H1 (cell line): ENCODE data around the gene MYO5A. TPM values are rescaled to one million over a fixed set of nuclear protein-coding genes. Genes with fewer than 3 reads are reported as not detected.

Experiments
- CTCF ChIA-PET: fragments of 300-600 bp; sonication (Branson Sonifier 250); formaldehyde crosslinking; loops from one replicate; lab custom pipeline; 2021; ENCODE audit not compliant: partially characterized antibody; lab: Charles Lee
- POLR2A ChIA-PET: fragments of 300-600 bp; sonication (Branson Sonifier 250); formaldehyde crosslinking; loops from one replicate; lab custom pipeline; 2021; ENCODE audit warnings: inconsistent platforms; ENCODE audit not compliant: partially characterized antibody; lab: Charles Lee
- DNase-seq, 2 experiments: peaks; one replicate each; pipeline versions ENCODE4 v3.0.0 to v3.0.0-alpha.2; 2010 to 2022; ENCODE audit warnings: low spot score in 2 of 2, low read depth in 1 of 2, mixed read lengths in 1 of 2
- FAIRE-seq: peaks from 2 replicates; lab custom pipeline; 2011; peaks lifted over from hg19 to GRCh38; lab: Jason Lieb, UNC
- H2AFZ ChIP-seq: 2 replicates; pipeline ENCODE4 v1.8.1; 2012; ENCODE audit warnings: low read length, inconsistent platforms
- H2AK5ac ChIP-seq: 2 replicates; pipeline ENCODE4 v1.6.1; 2013; ENCODE audit warnings: low read depth, low read length
- H2BK120ac ChIP-seq: replicated peaks from 2 replicates; pipeline ENCODE3; 2013; ENCODE audit warnings: low read depth, low read length, inconsistent platforms
- H2BK12ac ChIP-seq: 2 replicates; pipeline ENCODE4 v1.6.1; 2013; ENCODE audit warnings: low read depth, low read length
- H2BK15ac ChIP-seq: 2 replicates; pipeline ENCODE4 v1.6.1; 2013; ENCODE audit warnings: low read length
- H2BK20ac ChIP-seq: 2 replicates; pipeline ENCODE4 v1.6.1; 2013; ENCODE audit warnings: low read length
- H2BK5ac ChIP-seq: 2 replicates; pipeline ENCODE4 v1.6.1; 2013; ENCODE audit warnings: low read depth, low read length
- H3K14ac ChIP-seq: 2 replicates; pipeline ENCODE4 v1.6.1; 2013; ENCODE audit warnings: inconsistent platforms; ENCODE audit not compliant: insufficient read length
- H3K18ac ChIP-seq: 2 replicates; pipeline ENCODE4 v1.6.1; 2013; ENCODE audit warnings: low read length; ENCODE audit errors: extremely low read depth
- H3K23ac ChIP-seq: 2 replicates; pipeline ENCODE4 v1.6.1; 2013; ENCODE audit warnings: inconsistent platforms; ENCODE audit not compliant: insufficient read length
- H3K23me2 ChIP-seq: 2 replicates; pipeline ENCODE4 v1.6.1; 2013; ENCODE audit warnings: low read depth, low read length
- H3K27ac ChIP-seq: 2 replicates; pipeline ENCODE4 v1.6.1; 2011; ENCODE audit warnings: low read depth, low read length, inconsistent platforms
- H3K27me3 ChIP-seq, 4 experiments: replicated peaks in 1 of 4; 1 replicate in 1 of 4; 2 replicates in 3 of 4; pipeline versions ENCODE4 v1.6.1 to v1.8.1; 2011 to 2013; ENCODE audit warnings: low read length in 3 of 4, mild to moderate bottlenecking in 3 of 4, inconsistent platforms in 2 of 4, mixed read lengths in 2 of 4, moderate library complexity in 1 of 4; ENCODE audit not compliant: control insufficient read depth in 3 of 4, insufficient read depth in 3 of 4; ENCODE audit errors: extremely low read depth in 1 of 4
- H3K36me3 ChIP-seq, 4 experiments: 2 replicates each; pipeline versions ENCODE4 v1.6.1 to v1.8.1; 2011 to 2013; ENCODE audit warnings: mild to moderate bottlenecking in 4 of 4, low read length in 3 of 4, moderate library complexity in 2 of 4, control low read depth in 1 of 4, inconsistent platforms in 1 of 4; ENCODE audit not compliant: insufficient read depth in 4 of 4, control insufficient read depth in 2 of 4
- H3K4ac ChIP-seq: replicated peaks from 2 replicates; pipeline ENCODE3; 2013; ENCODE audit warnings: low read length, low read depth, mixed read lengths, inconsistent platforms; ENCODE audit not compliant: insufficient read length
- H3K4me1 ChIP-seq, 4 experiments: replicated peaks in 1 of 4; 1 replicate in 1 of 4; 2 replicates in 3 of 4; pipeline versions ENCODE4 v1.6.1 to v1.8.1; 2011 to 2013; ENCODE audit warnings: low read length in 3 of 4, inconsistent platforms in 2 of 4, mixed read lengths in 1 of 4; ENCODE audit not compliant: insufficient read depth in 4 of 4, control insufficient read depth in 3 of 4
- H3K4me2 ChIP-seq, 2 experiments: 2 replicates each; pipeline versions ENCODE4 v1.6.1 to v1.8.1; 2011 to 2013; ENCODE audit warnings: low read depth in 2 of 2, low read length in 2 of 2, control low read depth in 1 of 2, inconsistent platforms in 1 of 2, mild to moderate bottlenecking in 1 of 2; ENCODE audit not compliant: insufficient read depth in 1 of 2
- H3K4me3 ChIP-seq, 4 experiments: fragments of 200-600, 300-600 bp in 1 of 4; sonication (generic), shearing (Covaris generic), sonication (Bioruptor Twin) in 1 of 4; 2 replicates each; pipeline versions ENCODE4 v1.5.1 to v1.8.1; 2011 to 2016; ENCODE audit warnings: low read length in 4 of 4, low read depth in 3 of 4, control low read depth in 2 of 4, inconsistent platforms in 2 of 4, mild to moderate bottlenecking in 2 of 4, mixed read lengths in 1 of 4, moderate library complexity in 1 of 4; ENCODE audit not compliant: insufficient read depth in 2 of 4; ENCODE audit errors: extremely low read depth in 1 of 4
- H3K56ac ChIP-seq: replicated peaks from 2 replicates; pipeline ENCODE3; 2013; ENCODE audit warnings: low read depth, mild to moderate bottlenecking, mixed read lengths, low read length, inconsistent platforms; ENCODE audit not compliant: insufficient read length
- H3K79me1 ChIP-seq: 2 replicates; pipeline ENCODE4 v1.6.1; 2013; ENCODE audit warnings: low read depth, low read length, control low read depth
- H3K79me2 ChIP-seq, 2 experiments: 2 replicates each; pipeline versions ENCODE4 v1.6.1 to v1.8.1; 2012 to 2013; ENCODE audit warnings: low read length in 2 of 2, mild to moderate bottlenecking in 2 of 2, inconsistent platforms in 1 of 2; ENCODE audit not compliant: insufficient read depth in 2 of 2, control insufficient read depth in 1 of 2
- H3K9ac ChIP-seq, 4 experiments: replicated peaks in 1 of 4; 1 replicate in 1 of 4; 2 replicates in 3 of 4; pipeline versions ENCODE4 v1.6.1 to v1.8.1; 2011 to 2013; ENCODE audit warnings: low read depth in 3 of 4, low read length in 3 of 4, control low read depth in 2 of 4, mild to moderate bottlenecking in 2 of 4, moderate library complexity in 2 of 4, inconsistent platforms in 1 of 4; ENCODE audit errors: extremely low read depth in 1 of 4
- H3K9me3 ChIP-seq, 2 experiments: 2 replicates each; pipeline versions ENCODE4 v1.6.1 to v1.8.1; 2012 to 2013; ENCODE audit warnings: mild to moderate bottlenecking in 2 of 2, moderate library complexity in 2 of 2, control low read depth in 1 of 2, inconsistent platforms in 1 of 2, low read depth in 1 of 2, low read length in 1 of 2, mixed read lengths in 1 of 2; ENCODE audit not compliant: insufficient read depth in 2 of 2
- H4K20me1 ChIP-seq, 2 experiments: replicated peaks in 1 of 2; 2 replicates each; pipeline versions ENCODE3 to v1.8.1; 2011 to 2013; ENCODE audit warnings: inconsistent platforms in 2 of 2, low read length in 2 of 2, mild to moderate bottlenecking in 1 of 2; ENCODE audit not compliant: insufficient read depth in 2 of 2, control insufficient read depth in 1 of 2
- H4K5ac ChIP-seq: 2 replicates; pipeline ENCODE4 v1.6.1; 2013; ENCODE audit warnings: low read length, low read depth, mixed read lengths, inconsistent platforms; ENCODE audit not compliant: insufficient read length
- H4K8ac ChIP-seq: 2 replicates; pipeline ENCODE4 v1.8.0; 2013; ENCODE audit warnings: mild to moderate bottlenecking, moderate library complexity, low read length, inconsistent platforms; ENCODE audit not compliant: insufficient read depth; ENCODE audit errors: extremely low read depth
- H4K91ac ChIP-seq: replicated peaks from 2 replicates; pipeline ENCODE3; 2013; ENCODE audit warnings: low read length, mixed read lengths, inconsistent platforms; ENCODE audit not compliant: insufficient read length
- CHD1 ChIP-seq: IDR thresholded peaks from 2 replicates; pipeline ENCODE4 v1.6.1; 2012; ENCODE audit warnings: low read depth, low read length, improper control_type of control experiment
- FOSL1 ChIP-seq: IDR thresholded peaks from 2 replicates; pipeline ENCODE4 v1.6.1; 2011; ENCODE audit warnings: mild to moderate bottlenecking, low read depth, low read length, moderate library complexity; ENCODE audit not compliant: insufficient read depth
- ZNF274 ChIP-seq: IDR thresholded peaks from 2 replicates; pipeline ENCODE4 v1.7.0; 2012; ENCODE audit warnings: low read length, borderline replicate concordance; ENCODE audit errors: extremely low read depth
- WGBS, 2 experiments: shearing (Covaris generic) in 1 of 2; methylation state at CpG; one replicate each; pipeline versions ENCODE4 v1.1.6 to v1.1.7; 2013 to 2015; ENCODE audit warnings: low lambda C conversion rate in 2 of 2, mixed read lengths in 2 of 2, inconsistent platforms in 1 of 2, low coverage in 1 of 2, missing lambda C conversion rate in 1 of 2; ENCODE audit not compliant: insufficient replicate concordance in 2 of 2, insufficient coverage in 1 of 2, insufficient read length in 1 of 2; ENCODE audit errors: extremely low coverage in 1 of 2, missing lambda C conversion rate in 1 of 2; 5-methylcytosine and 5-hydroxymethylcytosine counted together
- polyA plus RNA-seq, 7 experiments: library from polyadenylated mRNA; depleted of rRNA in 3 of 7; stranded (reverse) in 5 of 7; unstranded in 2 of 7; fragments of >200 nt in 5 of 7; fragments of 200-250 nt in 2 of 7; gene quantifications; 1 replicate in 5 of 7; 2 replicates in 1 of 7; 4 replicates in 1 of 7; pipeline versions ENCODE4 v1.2.1 to v1.2.3, GENCODE V29; 2011 to 2013; ENCODE audit warnings: missing spikeins in 2 of 7, mixed read lengths in 2 of 7
- total RNA-seq: library from RNA; stranded (reverse); fragmentation: NEBNext Ultra II Directional; extraction: Animal tissue kit (Norgen Biotek cat#: 25700); gene quantifications from 2 replicates; pipeline ENCODE4 v1.2.1, GENCODE V29; 2021

MYO5A gene
- total and polyA plus RNA-seq, 2 of the 8 experiments (the other 6 are each of a cell fraction or from before 2014, with no cell fraction given): 11.4 to 24.7 TPM

GRCh38 chr15:52329150-52329549, 199.5 kb downstream of the MYO5A start:
- no peak overlapping the region for H3K9ac ChIP-seq
- DNase-seq (no peak), FAIRE-seq (no peak)
- H3K4ac ChIP-seq: no peak overlapping the region
- no peak overlapping the region for H3K23ac ChIP-seq
- H2BK15ac ChIP-seq: no peak overlapping the region
- H2BK20ac ChIP-seq: no peak overlapping the region
- H3K56ac ChIP-seq: no peak overlapping the region
- no peaks in the 10 kb centered on the region for H4K20me1 ChIP-seq
- H2BK5ac ChIP-seq: no peak overlapping the region
- H3K23me2 ChIP-seq: no peaks in the 10 kb centered on the region
- no peaks in the 10 kb centered on the region for H3K27me3 ChIP-seq
- no peak overlapping the region for H2BK12ac ChIP-seq
- H4K5ac ChIP-seq: no peak overlapping the region
- H3K4me1 ChIP-seq: peaks cover 0 to 3% (median 0%) of the 10 kb centered on the region in 4 experiments; a peak in 1 of 7 replicates
- H3K27ac ChIP-seq: no peak overlapping the region
- no peak overlapping the region for H2BK120ac ChIP-seq
- TF ChIP-seq FOSL1 (no peak), CHD1 (no peak), ZNF274 (no peak)
- no peaks in the 10 kb centered on the region for H3K79me2 ChIP-seq
- peaks cover 0 to 8% (median 3%) of the 10 kb centered on the region in 4 experiments; a peak in 4 of 8 replicates for H3K36me3 ChIP-seq
- CTCF ChIA-PET: interaction anchor here (0.9 to 1.3 kb wide), 2 partner anchors 19 to 86 kb away, joined by 3 read pairs; no protein-coding TSS in a partner anchor
- H3K4me3 ChIP-seq: no peak overlapping the region
- H4K8ac ChIP-seq: no peak overlapping the region
- no peak overlapping the region for H3K14ac ChIP-seq
- H3K4me2 ChIP-seq: no peak overlapping the region
- no peak overlapping the region for H2AK5ac ChIP-seq
- POLR2A ChIA-PET: interaction anchor here (0.9 kb wide), 1 partner anchor 416 kb away, joined by 3 read pairs; no protein-coding TSS in a partner anchor
- no peak overlapping the region for H4K91ac ChIP-seq
- no peak overlapping the region for H2AFZ ChIP-seq
- WGBS, 2 experiments: 83% methylated on average over 2 of the region's 2 CpGs; no CpG with 5 or more reads in 1 of the 2 experiments
- no peak overlapping the region for H3K18ac ChIP-seq
- H3K9me3 ChIP-seq: no peaks in the 10 kb centered on the region
- H3K79me1 ChIP-seq: no peaks in the 10 kb centered on the region
